Left ventricle myocardium superior (tissue), 1 donor: ENCODE measurements around the gene NEK10. TPM values are rescaled to one million over a fixed set of nuclear protein-coding genes. Genes with fewer than 3 reads are reported as not detected.
"Not testable (repeated sequence)": the region's sequence is repeated elsewhere in the genome, so short reads cannot be mapped to it uniquely, and the experiment has no call there.

Experiments
- ATAC-seq: fragments of 200-7000 bp; cut with Tn5 transposase; one replicate; pipeline ENCODE4 v1.9.1; 2020; ENCODE audit warnings: mild to moderate bottlenecking, moderate library complexity
- DNase-seq: peaks from one replicate; pipeline ENCODE4 v3.0.0-alpha.2; 2020
- intact Hi-C: fragments of 100-400 bp; cut with micrococcal nuclease; formaldehyde crosslinking; loops from one replicate; pipeline ENCODE4 v1.11.0; 2022
- long read RNA-seq: library from polyadenylated mRNA; unstranded; transcript quantifications from one replicate; pipeline ENCODE4 v2.0.0, GENCODE V29; 2021
- total RNA-seq: library from RNA; stranded (reverse); fragmentation: NEBNext Ultra II Directional; extraction: Animal tissue kit (Norgen Biotek cat#: 25700); gene quantifications from one replicate; pipeline ENCODE4 v1.2.1, GENCODE V29; 2021
- donor health status: DM: no; HTN: yes; CAD: no; lungs with severe emphysema.

NEK10 gene
- 16.9 TPM for total RNA-seq
- long read RNA-seq, partial matches to known transcripts, result 3 of 8 reads
- long read RNA-seq, other reads (novel, unspliced or antisense), result 5 of 8 reads

GRCh38 chr3:27368831-27369607 is at the start of gene NEK10:
Gene NEK10 (minus strand): TSS chr3:27369383. CDS start chr3:27352882, 16,501 bp downstream.
- ATAC-seq, result peak; percentile 100
- intact Hi-C loops, result no loop called here

GRCh38 chr3:27415202-27415601 is 46.0 kb upstream of the NEK10 start:
- ATAC-seq (no peak), DNase-seq (no peak)
- intact Hi-C loops, result no loop called here

More at GRCh38 chr3:27368831-27369607, at the start of gene NEK10:
- peak; percentile 91 for DNase-seq

- no peak for ATAC-seq
- intact Hi-C loops, result no loop called here
- no peak for DNase-seq
These were observed 23.9 kb upstream of the NEK10 start for GRCh38 chr3:27392950-27393679.

GRCh38 chr3:27392414-27392813 is 23.2 kb upstream of the NEK10 start:
- ATAC-seq, DNase-seq, intact Hi-C loops: not testable (repeated sequence)

GRCh38 chr3:27391796-27392195 is 22.6 kb upstream of the NEK10 start:
- no peak for ATAC-seq
- no peak for DNase-seq
- intact Hi-C loops, result no loop called here

- DNase-seq (no peak), ATAC-seq (no peak)
- intact Hi-C loops, result no loop called here
These were observed 18.4 kb upstream of the NEK10 start for GRCh38 chr3:27387625-27388024.

GRCh38 chr3:27385504-27385903 is 16.3 kb upstream of the NEK10 start:
- DNase-seq (no peak), ATAC-seq (no peak)

GRCh38 chr3:27384191-27384590 is 15.0 kb upstream of the NEK10 start:
- intact Hi-C loops, result no loop called here
- DNase-seq (no peak), ATAC-seq (no peak)

More at GRCh38 chr3:27385504-27385903, 16.3 kb upstream of the NEK10 start:
- intact Hi-C loops, result no loop called here

- ATAC-seq (no peak), DNase-seq (no peak)
- intact Hi-C loops, result no loop called here
These were observed 11.5 kb upstream of the NEK10 start for GRCh38 chr3:27380433-27381357.

GRCh38 chr3:27378331-27378730 is 9.1 kb upstream of the NEK10 start:
- intact Hi-C loops, result no loop called here
- DNase-seq (no peak), ATAC-seq (no peak)

GRCh38 chr3:27376109-27376772 is 7.1 kb upstream of the NEK10 start:
- ATAC-seq, result no peak
- intact Hi-C loops, result no loop called here

GRCh38 chr3:27366062-27366591 is 3.1 kb downstream of the NEK10 start:
- intact Hi-C loops, result no loop called here
- ATAC-seq (no peak), DNase-seq (no peak)

More at GRCh38 chr3:27376109-27376772, 7.1 kb upstream of the NEK10 start:
- no peak for DNase-seq

- intact Hi-C loops, result no loop called here
- no peak for ATAC-seq
These were observed 8.8 kb downstream of the NEK10 start for GRCh38 chr3:27360113-27361078.

GRCh38 chr3:27358372-27358771 is 10.8 kb downstream of the NEK10 start:
- no peak for DNase-seq
- intact Hi-C loops, result no loop called here
- no peak for ATAC-seq

More at GRCh38 chr3:27360113-27361078, 8.8 kb downstream of the NEK10 start:
- DNase-seq, result no peak

GRCh38 chr3:27357665-27358258 is 11.4 kb downstream of the NEK10 start:
- intact Hi-C loops, result no loop called here
- ATAC-seq (peak; percentile 66), DNase-seq (no peak)

- DNase-seq, result no peak
- intact Hi-C loops, result no loop called here
- no peak for ATAC-seq
These were observed 12.2 kb downstream of the NEK10 start for GRCh38 chr3:27356976-27357375.
